WTC11 (cell line): ENCODE data around the gene ZPLD1. TPM values are rescaled to one million over a fixed set of nuclear protein-coding genes. Genes with fewer than 3 reads are reported as not detected.

Source experiments
- ATAC-seq: fragments of 200-7000 bp; cut with Tn5 transposase; 2 replicates; pipeline ENCODE4 v1.10.0; 2021; ENCODE audit warnings: mild to moderate bottlenecking, moderate library complexity
- CTCF ChIA-PET: fragments of 300-600 bp; sonication (Branson Sonifier 250); formaldehyde crosslinking; loops from one replicate; lab custom pipeline; 2021; ENCODE audit warnings: antibody characterized with exemption; lab: Charles Lee
- POLR2A ChIA-PET: fragments of 350-600 bp; sonication (Branson Sonifier 250); formaldehyde crosslinking; loops from one replicate; lab custom pipeline; 2021; ENCODE audit warnings: antibody characterized with exemption; lab: Charles Lee
- DNase-seq: peaks from one replicate; pipeline ENCODE4 v3.0.0; 2021; ENCODE audit warnings: low spot score
- H3K27ac Mint-ChIP-seq: 2 replicates; pipeline ENCODE4 v1.8.0; 2021; ENCODE audit warnings: mixed read lengths
- H3K27me3 Mint-ChIP-seq: 2 replicates; pipeline ENCODE4 v1.8.0; 2021; ENCODE audit warnings: low read depth, mild to moderate bottlenecking, moderate library complexity, mixed read lengths
- H3K36me3 Mint-ChIP-seq: 2 replicates; pipeline ENCODE4 v1.8.0; 2021; ENCODE audit warnings: mixed read lengths
- H3K4me1 Mint-ChIP-seq: 2 replicates; pipeline ENCODE4 v1.8.0; 2022; ENCODE audit warnings: mixed read lengths
- H3K4me3 Mint-ChIP-seq: 2 replicates; pipeline ENCODE4 v1.8.0; 2021; ENCODE audit warnings: mild to moderate bottlenecking, moderate library complexity, mixed read lengths
- H3K9me3 Mint-ChIP-seq: 2 replicates; pipeline ENCODE4 v1.8.0; 2021; ENCODE audit warnings: mixed read lengths
- ATF1 ChIP-seq: sonication (generic); formaldehyde crosslinking; IDR thresholded peaks from 2 replicates; pipeline ENCODE4 v1.8.1; 2023; ENCODE audit warnings: mild to moderate bottlenecking, moderate library complexity, missing genetic modification reagents
- CREB1 ChIP-seq: sonication (generic); formaldehyde crosslinking; IDR thresholded peaks from 2 replicates; pipeline ENCODE4 v1.8.0; 2023; ENCODE audit warnings: mild to moderate bottlenecking, missing genetic modification reagents
- ETV6 ChIP-seq: sonication (generic); formaldehyde crosslinking; IDR thresholded peaks from 2 replicates; pipeline ENCODE4 v1.8.1; 2022; ENCODE audit warnings: mild to moderate bottlenecking, missing genetic modification reagents
- NR2C2 ChIP-seq: sonication (generic); formaldehyde crosslinking; IDR thresholded peaks from 2 replicates; pipeline ENCODE4 v1.8.0; 2022; ENCODE audit warnings: mild to moderate bottlenecking, missing genetic modification reagents
- SMAD4 ChIP-seq: sonication (generic); formaldehyde crosslinking; IDR thresholded peaks from 2 replicates; pipeline ENCODE4 v1.8.0; 2022; ENCODE audit warnings: mild to moderate bottlenecking, missing genetic modification reagents
- SP1 ChIP-seq: sonication (generic); formaldehyde crosslinking; conservative IDR thresholded peaks from 2 replicates; pipeline ENCODE4 v1.8.1; 2022; ENCODE audit warnings: missing genetic modification reagents
- STAT6 ChIP-seq: sonication (generic); formaldehyde crosslinking; conservative IDR thresholded peaks from 2 replicates; pipeline ENCODE4 v1.8.1; 2023; ENCODE audit warnings: mild to moderate bottlenecking, low read depth, missing genetic modification reagents, moderate library complexity
- USF2 ChIP-seq: sonication (generic); formaldehyde crosslinking; IDR thresholded peaks from 2 replicates; pipeline ENCODE4 v1.8.1; 2023; ENCODE audit warnings: mild to moderate bottlenecking, missing genetic modification reagents, moderate library complexity
- ZNF121 ChIP-seq: sonication (generic); formaldehyde crosslinking; IDR thresholded peaks from 2 replicates; pipeline ENCODE4 v1.8.0; 2023; ENCODE audit warnings: missing genetic modification reagents
- ZNF416 ChIP-seq: fragments of 250-450 bp; sonication (Bioruptor Pico); IDR thresholded peaks from 2 replicates; pipeline ENCODE4 v1.9.0; 2021; ENCODE audit warnings: mild to moderate bottlenecking, inconsistent platforms
- ZNF423 ChIP-seq: fragments of 250-450 bp; sonication (Bioruptor Pico); IDR thresholded peaks from 2 replicates; pipeline ENCODE4 v2.1.2; 2022; ENCODE audit warnings: mild to moderate bottlenecking, moderate library complexity
- ZNF671 ChIP-seq: fragments of 250-450 bp; sonication (Bioruptor Pico); IDR thresholded peaks from 2 replicates; pipeline ENCODE4 v1.8.0; 2021; ENCODE audit warnings: mild to moderate bottlenecking
- total RNA-seq: library from RNA; stranded (reverse); gene quantifications from 3 replicates; pipeline ENCODE4 v1.2.3, GENCODE V29; 2021
- TF ChIP-seq, protein P1 (sequence below): sonication (generic); formaldehyde crosslinking; IDR thresholded peaks from 2 replicates; pipeline ENCODE4 v1.8.1; 2023; ENCODE audit warnings: mild to moderate bottlenecking, missing genetic modification reagents, borderline replicate concordance
- TF ChIP-seq, protein P2 (sequence below): fragments of 200-600 bp; IDR thresholded peaks from 2 replicates; pipeline ENCODE4 v1.8.0; 2022; ENCODE audit warnings: antibody characterized with exemption
- TF ChIP-seq, protein P3 (sequence below): fragments of 250-450 bp; sonication (Bioruptor Pico); IDR thresholded peaks from 2 replicates; pipeline ENCODE4 v1.8.0; 2021; ENCODE audit warnings: mild to moderate bottlenecking
- TF ChIP-seq, protein P4 (sequence below): sonication (generic); formaldehyde crosslinking; IDR thresholded peaks from 2 replicates; pipeline ENCODE4 v1.8.1; 2022; ENCODE audit warnings: low read depth, mild to moderate bottlenecking, moderate library complexity, missing genetic modification reagents, borderline replicate concordance

The ZPLD1 gene
- total RNA-seq, 1 experiment from 2014 or later = not detected

DNA sequence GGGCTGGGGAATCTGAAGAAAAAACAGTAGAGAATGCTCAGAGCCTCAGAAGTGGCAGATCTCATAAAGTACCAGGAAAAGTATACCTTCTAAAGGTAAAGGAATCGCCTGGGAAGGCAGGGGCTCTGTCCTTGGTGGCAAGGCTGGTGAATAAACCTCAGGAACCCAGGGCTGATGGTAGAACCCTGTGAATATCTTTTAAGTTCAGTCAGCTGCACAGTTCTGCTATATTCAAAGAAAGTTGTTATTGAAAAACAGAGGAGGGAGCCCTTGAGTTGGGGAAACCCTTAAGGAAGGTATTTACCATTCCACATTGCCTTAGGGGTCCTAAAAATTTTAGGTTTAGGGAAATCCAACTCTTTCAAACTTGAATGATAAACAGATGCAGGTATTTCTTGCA is 31.2 kb downstream of the ZPLD1 start (continued):
- TF ChIP-seq SMAD4 (CRISPR knock-in tag) (no peak), USF2 (CRISPR knock-in tag) (no peak), SP1 (no peak), NR2C2 (no peak), ZNF416 (CRISPR knock-in tag) (no peak)
- TF ChIP-seq, protein P1, sequence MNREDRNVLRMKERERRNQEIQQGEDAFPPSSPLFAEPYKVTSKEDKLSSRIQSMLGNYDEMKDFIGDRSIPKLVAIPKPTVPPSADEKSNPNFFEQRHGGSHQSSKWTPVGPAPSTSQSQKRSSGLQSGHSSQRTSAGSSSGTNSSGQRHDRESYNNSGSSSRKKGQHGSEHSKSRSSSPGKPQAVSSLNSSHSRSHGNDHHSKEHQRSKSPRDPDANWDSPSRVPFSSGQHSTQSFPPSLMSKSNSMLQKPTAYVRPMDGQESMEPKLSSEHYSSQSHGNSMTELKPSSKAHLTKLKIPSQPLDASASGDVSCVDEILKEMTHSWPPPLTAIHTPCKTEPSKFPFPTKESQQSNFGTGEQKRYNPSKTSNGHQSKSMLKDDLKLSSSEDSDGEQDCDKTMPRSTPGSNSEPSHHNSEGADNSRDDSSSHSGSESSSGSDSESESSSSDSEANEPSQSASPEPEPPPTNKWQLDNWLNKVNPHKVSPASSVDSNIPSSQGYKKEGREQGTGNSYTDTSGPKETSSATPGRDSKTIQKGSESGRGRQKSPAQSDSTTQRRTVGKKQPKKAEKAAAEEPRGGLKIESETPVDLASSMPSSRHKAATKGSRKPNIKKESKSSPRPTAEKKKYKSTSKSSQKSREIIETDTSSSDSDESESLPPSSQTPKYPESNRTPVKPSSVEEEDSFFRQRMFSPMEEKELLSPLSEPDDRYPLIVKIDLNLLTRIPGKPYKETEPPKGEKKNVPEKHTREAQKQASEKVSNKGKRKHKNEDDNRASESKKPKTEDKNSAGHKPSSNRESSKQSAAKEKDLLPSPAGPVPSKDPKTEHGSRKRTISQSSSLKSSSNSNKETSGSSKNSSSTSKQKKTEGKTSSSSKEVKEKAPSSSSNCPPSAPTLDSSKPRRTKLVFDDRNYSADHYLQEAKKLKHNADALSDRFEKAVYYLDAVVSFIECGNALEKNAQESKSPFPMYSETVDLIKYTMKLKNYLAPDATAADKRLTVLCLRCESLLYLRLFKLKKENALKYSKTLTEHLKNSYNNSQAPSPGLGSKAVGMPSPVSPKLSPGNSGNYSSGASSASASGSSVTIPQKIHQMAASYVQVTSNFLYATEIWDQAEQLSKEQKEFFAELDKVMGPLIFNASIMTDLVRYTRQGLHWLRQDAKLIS (CRISPR knock-in tag) = no peak
- TF ChIP-seq, all 79 proteins: peak for 0

GRCh38 chr3:102470066-102470465 is 35.3 kb downstream of the ZPLD1 start:
- CTCF ChIA-PET = interaction anchor here (0.8 to 2.7 kb wide), 4 partner anchors 10 to 241 kb away, joined by 3 to 16 read pairs (median 8); no protein-coding TSS in a partner anchor
- Mint-ChIP-seq H3K9me3 (no peaks in the 10 kb centered on the region), H3K36me3 (no peaks in the 10 kb centered on the region), H3K27ac (no peak overlapping the region), H3K4me3 (no peak overlapping the region), H3K27me3 (no peaks in the 10 kb centered on the region), H3K4me1 (no peaks in the 10 kb centered on the region)
- POLR2A ChIA-PET = no interaction called here
- no peak for DNase-seq
- TF ChIP-seq ATF1 (CRISPR knock-in tag) = no peak
- ATAC-seq = no peak

DNA sequence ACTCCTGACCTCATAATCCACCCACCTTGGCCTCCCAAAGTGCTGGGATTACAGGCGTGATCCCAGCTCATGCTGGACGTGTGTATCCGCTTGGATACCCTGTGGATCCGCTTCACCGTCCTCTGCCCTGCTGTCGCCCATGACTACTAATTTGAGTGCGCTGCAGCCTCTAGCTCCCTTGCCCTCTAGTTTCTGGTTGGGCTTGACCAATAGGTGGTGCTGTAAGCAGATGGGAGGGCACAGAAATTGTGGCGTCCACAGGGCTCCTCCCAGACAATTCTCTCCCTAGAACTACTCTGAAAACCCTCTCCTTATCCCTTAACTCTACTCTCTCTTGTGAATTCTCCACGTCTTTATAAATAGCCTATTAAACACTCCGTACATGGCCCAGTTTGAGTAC is 36.2 kb downstream of the ZPLD1 start:
- Mint-ChIP-seq H3K9me3 (no peaks in the 10 kb centered on the region), H3K4me3 (no peak overlapping the region), H3K27me3 (no peaks in the 10 kb centered on the region), H3K4me1 (no peaks in the 10 kb centered on the region), H3K27ac (no peak overlapping the region), H3K36me3 (no peaks in the 10 kb centered on the region)
- POLR2A ChIA-PET = no interaction called here
- CTCF ChIA-PET = interaction anchor here (0.5 to 2.7 kb wide), 30 partner anchors 8 to 692 kb away, joined by 3 to 21 read pairs (median 3); partner anchors contain the start of gene NXPE3
- DNase-seq = peak; percentile 66
- peak; percentile 100 for ATAC-seq
- TF ChIP-seq ZNF416 (CRISPR knock-in tag) (no peak), ETV6 (CRISPR knock-in tag) (no peak), CREB1 (CRISPR knock-in tag) (no peak)
- TF ChIP-seq, protein P2, sequence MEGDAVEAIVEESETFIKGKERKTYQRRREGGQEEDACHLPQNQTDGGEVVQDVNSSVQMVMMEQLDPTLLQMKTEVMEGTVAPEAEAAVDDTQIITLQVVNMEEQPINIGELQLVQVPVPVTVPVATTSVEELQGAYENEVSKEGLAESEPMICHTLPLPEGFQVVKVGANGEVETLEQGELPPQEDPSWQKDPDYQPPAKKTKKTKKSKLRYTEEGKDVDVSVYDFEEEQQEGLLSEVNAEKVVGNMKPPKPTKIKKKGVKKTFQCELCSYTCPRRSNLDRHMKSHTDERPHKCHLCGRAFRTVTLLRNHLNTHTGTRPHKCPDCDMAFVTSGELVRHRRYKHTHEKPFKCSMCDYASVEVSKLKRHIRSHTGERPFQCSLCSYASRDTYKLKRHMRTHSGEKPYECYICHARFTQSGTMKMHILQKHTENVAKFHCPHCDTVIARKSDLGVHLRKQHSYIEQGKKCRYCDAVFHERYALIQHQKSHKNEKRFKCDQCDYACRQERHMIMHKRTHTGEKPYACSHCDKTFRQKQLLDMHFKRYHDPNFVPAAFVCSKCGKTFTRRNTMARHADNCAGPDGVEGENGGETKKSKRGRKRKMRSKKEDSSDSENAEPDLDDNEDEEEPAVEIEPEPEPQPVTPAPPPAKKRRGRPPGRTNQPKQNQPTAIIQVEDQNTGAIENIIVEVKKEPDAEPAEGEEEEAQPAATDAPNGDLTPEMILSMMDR = peak; percentile 26; the same call in 1 of the 2 replicates
- TF ChIP-seq, protein P3, sequence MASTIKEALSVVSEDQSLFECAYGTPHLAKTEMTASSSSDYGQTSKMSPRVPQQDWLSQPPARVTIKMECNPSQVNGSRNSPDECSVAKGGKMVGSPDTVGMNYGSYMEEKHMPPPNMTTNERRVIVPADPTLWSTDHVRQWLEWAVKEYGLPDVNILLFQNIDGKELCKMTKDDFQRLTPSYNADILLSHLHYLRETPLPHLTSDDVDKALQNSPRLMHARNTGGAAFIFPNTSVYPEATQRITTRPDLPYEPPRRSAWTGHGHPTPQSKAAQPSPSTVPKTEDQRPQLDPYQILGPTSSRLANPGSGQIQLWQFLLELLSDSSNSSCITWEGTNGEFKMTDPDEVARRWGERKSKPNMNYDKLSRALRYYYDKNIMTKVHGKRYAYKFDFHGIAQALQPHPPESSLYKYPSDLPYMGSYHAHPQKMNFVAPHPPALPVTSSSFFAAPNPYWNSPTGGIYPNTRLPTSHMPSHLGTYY = no peak

GRCh38 chr3:102471491-102471890 is 36.7 kb downstream of the ZPLD1 start:
- Mint-ChIP-seq H3K9me3 (no peaks in the 10 kb centered on the region), H3K4me3 (no peak overlapping the region), H3K27me3 (no peaks in the 10 kb centered on the region), H3K36me3 (no peaks in the 10 kb centered on the region), H3K4me1 (peaks cover 3% of the 10 kb centered on the region), H3K27ac (no peak overlapping the region)
- no peak for ATAC-seq
- ChIA-PET POLR2A (no interaction called here), CTCF (interaction anchor here (1.0 to 2.7 kb wide), 11 partner anchors 9 to 693 kb away, joined by 3 to 16 read pairs (median 3); partner anchors contain the start of gene NXPE3)
- DNase-seq = no peak
- TF ChIP-seq STAT6 (CRISPR knock-in tag) (no peak), ATF1 (CRISPR knock-in tag) (no peak), ZNF121 (CRISPR knock-in tag) (no peak), NR2C2 (no peak), ZNF423 (no peak), ZNF671 (CRISPR knock-in tag) (no peak)
- TF ChIP-seq, protein P3 = no peak
- TF ChIP-seq, protein P4, sequence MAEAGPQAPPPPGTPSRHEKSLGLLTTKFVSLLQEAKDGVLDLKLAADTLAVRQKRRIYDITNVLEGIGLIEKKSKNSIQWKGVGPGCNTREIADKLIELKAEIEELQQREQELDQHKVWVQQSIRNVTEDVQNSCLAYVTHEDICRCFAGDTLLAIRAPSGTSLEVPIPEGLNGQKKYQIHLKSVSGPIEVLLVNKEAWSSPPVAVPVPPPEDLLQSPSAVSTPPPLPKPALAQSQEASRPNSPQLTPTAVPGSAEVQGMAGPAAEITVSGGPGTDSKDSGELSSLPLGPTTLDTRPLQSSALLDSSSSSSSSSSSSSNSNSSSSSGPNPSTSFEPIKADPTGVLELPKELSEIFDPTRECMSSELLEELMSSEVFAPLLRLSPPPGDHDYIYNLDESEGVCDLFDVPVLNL (CRISPR knock-in tag) = no peak
